Brain microvascular endothelial cell (primary cell): ENCODE measurements around the gene SAE1.
A peak's percentile ranks its signal among the peaks of the same experiment; 100 is the strongest.

Experiments used
- DNase-seq: peaks from one replicate; pipeline ENCODE4 v3.0.0-alpha.2; 2020
- H3K27ac ChIP-seq: fragments of 250-450 bp; sonication (Bioruptor Pico); 2 replicates; pipeline ENCODE4 v1.5.1; 2020; ENCODE audit warnings: mild to moderate bottlenecking, moderate library complexity
- H3K27me3 ChIP-seq: fragments of 250-450 bp; sonication (Bioruptor Pico); replicated peaks from 2 replicates; pipeline ENCODE4 v1.5.1; 2020; ENCODE audit warnings: mild to moderate bottlenecking
- H3K36me3 ChIP-seq: fragments of 250-450 bp; sonication (Bioruptor Pico); replicated peaks from 2 replicates; pipeline ENCODE4 v1.5.1; 2020; ENCODE audit warnings: mild to moderate bottlenecking
- H3K4me3 ChIP-seq: 2 replicates; pipeline ENCODE4 v1.5.1; 2011; ENCODE audit warnings: low read depth, mild to moderate bottlenecking, control low read depth, low read length, moderate library complexity
- CTCF ChIP-seq: IDR thresholded peaks from 2 replicates; pipeline ENCODE4 v1.5.1; 2011; ENCODE audit warnings: low read depth, mild to moderate bottlenecking, moderate library complexity, low read length, control low read depth, inconsistent platforms; ENCODE audit errors: missing control alignments
- in situ Hi-C: cut with HindIII; loops from 2 replicates; pipeline ENCODE4 v1.10.0; 2017; ENCODE audit warnings: low sequenced_read_pairs, low pct_ligation_motif_present

Gene SAE1

GRCh38 chr19:47190167-47190727, 59.6 kb downstream of the SAE1 start:
- TF ChIP-seq CTCF: no peak
- in situ Hi-C loops: no loop called here
- Histone ChIP-seq H3K4me3 (no peak overlapping the region), H3K36me3 (no peaks in the 10 kb centered on the region), H3K27ac (peak overlapping the region; percentile 67), H3K27me3 (no peaks in the 10 kb centered on the region)
- DNase-seq: peak; percentile 63

- peaks cover 8% of the 10 kb centered on the region for H3K36me3 ChIP-seq
- TF ChIP-seq CTCF: no peak
- no peak overlapping the region for H3K27ac ChIP-seq
- in situ Hi-C loops: no loop called here
- no peak overlapping the region for H3K4me3 ChIP-seq
- DNase-seq: no peak
- H3K27me3 ChIP-seq: no peaks in the 10 kb centered on the region
These were observed 64.8 kb downstream of the SAE1 start for GRCh38 chr19:47195434-47195833.

- Histone ChIP-seq H3K27me3 (no peaks in the 10 kb centered on the region), H3K36me3 (peaks cover 10% of the 10 kb centered on the region), H3K4me3 (no peak overlapping the region), H3K27ac (no peak overlapping the region)
- no peak for TF ChIP-seq CTCF
- in situ Hi-C loops: no loop called here
- DNase-seq: no peak
These were observed 66.5 kb downstream of the SAE1 start for GRCh38 chr19:47197141-47197540.

- no peak overlapping the region for H3K27ac ChIP-seq
- no peak for DNase-seq
- in situ Hi-C loops: no loop called here
- TF ChIP-seq CTCF: no peak
- no peaks in the 10 kb centered on the region for H3K27me3 ChIP-seq
- no peak overlapping the region for H3K4me3 ChIP-seq
- peaks cover 31% of the 10 kb centered on the region for H3K36me3 ChIP-seq
These were observed 69.9 kb downstream of the SAE1 start for GRCh38 chr19:47200530-47200929.

- TF ChIP-seq CTCF: no peak
- Histone ChIP-seq H3K4me3 (no peak overlapping the region), H3K27ac (no peak overlapping the region), H3K36me3 (peaks cover 50% of the 10 kb centered on the region), H3K27me3 (no peaks in the 10 kb centered on the region)
- DNase-seq: no peak
- in situ Hi-C loops: no loop called here
These were observed 72.6 kb downstream of the SAE1 start for GRCh38 chr19:47203254-47203653.
